Gastroesophageal sphincter (tissue), 3 donors: ENCODE measurements around the gene EXOC1.

Source experiments
- CTCF ChIP-seq, 4 experiments: fragments of 200-600 bp in 2 of 4; fragments of 450-650 bp in 2 of 4; sonication (generic) in 1 of 4; IDR thresholded peaks; one replicate each; pipeline ENCODE4 v1.5.1; 2017 to 2019; ENCODE audit warnings: antibody characterized with exemption in 4 of 4, mild to moderate bottlenecking in 2 of 4, moderate library complexity in 2 of 4
- POLR2A ChIP-seq, 2 donors: fragments of 450-650 bp; IDR thresholded peaks; one replicate each; pipeline ENCODE4 v1.6.1; 2017; ENCODE audit warnings: antibody characterized with exemption in 2 of 2, mild to moderate bottlenecking in 2 of 2, moderate library complexity in 1 of 2

DNA sequence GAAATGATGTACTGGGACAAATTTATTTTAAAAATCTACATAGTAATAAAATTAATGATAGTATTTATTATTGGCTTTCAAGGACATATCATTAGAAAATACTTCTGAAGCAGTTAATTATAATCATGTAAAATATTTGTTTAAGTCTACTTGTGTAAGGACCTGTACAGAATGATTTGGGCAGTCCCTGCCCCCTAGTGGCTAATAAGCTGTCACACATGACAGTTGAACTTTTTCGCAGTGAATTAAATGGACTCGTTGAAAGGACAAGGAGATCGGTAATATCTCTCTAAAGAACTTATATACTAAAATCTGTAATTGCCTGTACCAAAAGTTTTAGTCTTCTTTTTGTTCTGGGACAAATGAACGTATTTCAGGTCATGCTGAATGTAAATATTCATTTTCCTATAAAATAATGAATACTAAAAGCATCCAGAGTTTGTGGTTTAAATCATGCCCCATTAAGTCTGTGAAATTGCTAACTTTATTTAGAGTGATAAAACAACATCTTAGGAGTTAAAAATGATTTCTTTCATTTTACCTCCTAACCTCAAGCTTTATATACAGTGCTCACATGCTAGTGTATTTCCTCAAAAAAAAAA lies 13.6 kb downstream of the EXOC1 start:
- TF ChIP-seq POLR2A (IDR thresholded peaks at IDR 0.05) (no peak), CTCF (IDR thresholded peaks at IDR 0.05) (peak; percentile 65 to 73 (median 72))
